ENCODE measurements around the gene ARPC2.
"Not testable (repeated sequence)": the region's sequence is repeated elsewhere in the genome, so short reads cannot be mapped to it uniquely, and the experiment has no call there.

Gene ARPC2

DNA sequence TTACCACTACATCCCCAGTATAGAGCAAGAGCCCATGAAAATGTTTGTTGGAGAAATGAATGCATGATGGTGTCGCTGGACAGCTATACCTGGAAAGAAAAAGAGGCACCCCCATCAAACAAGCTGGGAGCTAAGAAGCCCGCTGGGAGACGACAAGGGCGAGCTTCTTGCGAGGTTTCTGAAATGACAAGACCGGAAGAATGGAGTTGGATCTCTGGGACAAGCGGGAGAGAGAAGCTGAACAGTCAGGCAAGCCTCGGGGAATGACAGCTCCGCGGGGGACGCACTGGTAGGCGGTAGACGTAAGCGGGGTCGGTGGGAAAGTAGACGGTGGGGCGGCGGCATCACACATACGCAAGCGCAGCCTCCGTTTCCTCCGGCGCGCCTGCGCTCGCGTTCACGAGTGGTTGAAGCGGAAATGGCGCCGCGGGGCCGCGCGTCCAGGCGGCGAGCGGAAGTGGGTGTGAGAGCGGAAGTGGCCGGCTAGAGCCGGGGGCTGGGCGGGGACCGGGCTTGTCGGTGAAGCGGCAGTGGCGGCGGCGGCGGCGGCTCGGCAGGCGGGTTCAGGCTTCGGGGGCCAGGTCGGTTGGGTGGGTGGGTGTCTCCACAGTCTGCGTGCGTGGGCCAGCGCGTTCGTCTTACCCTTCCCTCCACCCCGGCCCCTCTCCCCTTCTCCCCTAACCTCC, at the start of gene ARPC2:
Gene ARPC2 (plus strand): TSS at position 516 of the 686 bp plus-strand sequence. CDS start 282 bp downstream, outside the sequence.
- DNase-seq (ENCODE audit: low read depth): peak; percentile 76
- TF ChIP-seq, protein P1, sequence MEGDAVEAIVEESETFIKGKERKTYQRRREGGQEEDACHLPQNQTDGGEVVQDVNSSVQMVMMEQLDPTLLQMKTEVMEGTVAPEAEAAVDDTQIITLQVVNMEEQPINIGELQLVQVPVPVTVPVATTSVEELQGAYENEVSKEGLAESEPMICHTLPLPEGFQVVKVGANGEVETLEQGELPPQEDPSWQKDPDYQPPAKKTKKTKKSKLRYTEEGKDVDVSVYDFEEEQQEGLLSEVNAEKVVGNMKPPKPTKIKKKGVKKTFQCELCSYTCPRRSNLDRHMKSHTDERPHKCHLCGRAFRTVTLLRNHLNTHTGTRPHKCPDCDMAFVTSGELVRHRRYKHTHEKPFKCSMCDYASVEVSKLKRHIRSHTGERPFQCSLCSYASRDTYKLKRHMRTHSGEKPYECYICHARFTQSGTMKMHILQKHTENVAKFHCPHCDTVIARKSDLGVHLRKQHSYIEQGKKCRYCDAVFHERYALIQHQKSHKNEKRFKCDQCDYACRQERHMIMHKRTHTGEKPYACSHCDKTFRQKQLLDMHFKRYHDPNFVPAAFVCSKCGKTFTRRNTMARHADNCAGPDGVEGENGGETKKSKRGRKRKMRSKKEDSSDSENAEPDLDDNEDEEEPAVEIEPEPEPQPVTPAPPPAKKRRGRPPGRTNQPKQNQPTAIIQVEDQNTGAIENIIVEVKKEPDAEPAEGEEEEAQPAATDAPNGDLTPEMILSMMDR (IDR thresholded peaks at IDR 0.05; ENCODE audit: low read depth, low read length, missing control alignments): no peak
- H3K4me3 ChIP-seq (ENCODE audit: low read depth, low read length): peak within 1 kb of the TSS; percentile 94

DNA sequence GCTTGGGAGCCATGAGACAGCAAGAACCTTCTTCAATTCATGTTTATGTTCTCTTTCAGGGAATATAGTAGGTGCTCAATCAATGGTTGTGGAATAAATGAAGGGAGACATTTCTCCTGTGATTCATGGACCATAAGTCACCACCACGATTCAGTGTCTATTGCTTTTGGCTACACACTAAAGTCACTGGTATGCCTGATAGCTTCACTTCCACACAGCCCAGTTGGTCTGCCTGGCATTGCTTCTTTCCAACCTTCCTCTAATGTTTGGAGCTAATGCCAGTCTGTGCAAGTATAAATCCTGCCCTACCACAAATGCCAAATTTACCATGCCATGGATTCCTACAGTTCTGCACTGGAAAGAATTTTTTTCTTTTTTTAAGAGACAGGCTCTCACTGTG, 49.0 kb upstream of the ARPC2 start:
- no peak overlapping the region for H3K4me3 ChIP-seq (ENCODE audit: low read depth, low read length)
- no peak for DNase-seq (ENCODE audit: low read depth)
- TF ChIP-seq, protein P1 (IDR thresholded peaks at IDR 0.05; ENCODE audit: low read depth, low read length, missing control alignments): no peak

DNA sequence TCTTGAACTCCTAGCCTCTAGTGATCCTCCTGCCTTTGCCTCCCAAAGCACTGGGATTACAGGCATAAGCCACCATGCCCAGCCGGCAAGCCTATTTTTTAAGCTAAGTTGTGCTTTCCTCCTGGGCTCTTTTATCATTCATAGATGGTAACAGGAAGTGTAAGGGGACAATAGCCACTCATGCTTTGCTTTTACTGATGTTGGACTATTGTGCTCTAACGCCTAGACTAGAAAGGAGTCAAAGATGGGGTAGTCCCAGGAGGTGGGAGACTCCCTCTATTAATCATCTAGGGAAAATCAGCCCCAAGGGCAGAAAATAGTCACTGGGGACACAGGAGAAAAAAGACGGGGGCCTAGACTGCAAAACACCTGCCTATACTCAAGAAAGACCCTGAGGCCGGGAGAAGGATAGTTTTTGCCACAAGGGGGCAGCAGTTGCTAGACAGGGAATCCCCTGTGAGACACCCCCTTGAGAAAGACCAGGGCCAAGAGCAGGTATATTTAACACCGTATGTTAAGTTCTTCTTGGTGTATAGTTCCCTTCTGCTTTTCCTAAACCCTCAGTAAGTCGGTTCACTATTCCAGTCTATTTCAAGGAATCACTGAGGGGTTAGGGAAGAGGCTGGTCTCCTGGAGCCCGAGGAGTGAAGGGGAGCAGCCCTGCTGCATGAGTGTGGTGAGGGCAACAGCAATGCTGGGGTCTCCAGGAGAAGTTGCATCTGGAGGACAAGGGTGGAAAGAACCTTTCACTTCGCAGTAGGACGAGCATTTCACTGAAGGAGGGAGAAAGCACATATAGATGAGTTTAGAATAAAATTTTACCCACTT, 48.1 kb upstream of the ARPC2 start:
- DNase-seq (ENCODE audit: low read depth): no peak
- no peak overlapping the region for H3K4me3 ChIP-seq (ENCODE audit: low read depth, low read length)
- TF ChIP-seq, protein P1 (IDR thresholded peaks at IDR 0.05; ENCODE audit: low read depth, low read length, missing control alignments): peak; percentile 84

DNA sequence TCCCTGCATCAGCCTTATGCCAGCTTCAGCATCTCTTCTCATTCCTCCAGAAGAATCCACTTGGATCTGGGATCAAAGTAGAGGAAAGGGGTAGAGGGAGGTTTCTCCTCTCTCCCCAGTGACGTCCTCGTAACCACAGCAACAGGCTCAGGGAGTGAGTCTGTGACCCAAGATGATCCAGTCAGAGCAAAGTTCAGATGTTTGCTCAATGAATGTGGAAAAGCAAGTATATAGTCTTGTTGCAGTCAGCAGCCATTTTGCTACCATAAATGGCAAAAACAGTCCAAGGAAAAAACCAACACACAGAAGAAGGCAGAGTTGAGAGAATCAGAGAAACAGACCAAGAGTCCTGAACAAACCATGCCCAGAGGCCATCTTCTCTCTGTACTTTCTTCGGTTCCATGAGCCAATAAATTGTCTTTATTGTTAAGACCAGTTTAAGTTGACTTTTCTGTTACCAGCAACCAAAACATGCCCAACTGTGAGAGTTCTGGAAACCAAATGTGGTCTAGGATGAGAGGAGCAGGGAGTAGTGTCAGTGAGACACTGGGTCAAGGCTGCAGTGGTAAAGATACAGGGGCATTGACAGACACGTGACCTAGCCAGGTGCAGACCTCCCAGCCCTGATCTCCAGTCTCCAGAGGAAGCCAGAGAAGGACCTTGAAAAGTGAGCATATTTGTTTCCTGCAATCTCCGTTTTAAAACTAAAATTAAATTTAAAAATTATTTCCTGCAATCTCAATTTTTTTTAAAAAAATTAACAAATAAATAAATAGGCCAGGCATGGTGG, 47.0 kb upstream of the ARPC2 start:
- DNase-seq (ENCODE audit: low read depth): no peak
- no peak overlapping the region for H3K4me3 ChIP-seq (ENCODE audit: low read depth, low read length)
- TF ChIP-seq, protein P1 (IDR thresholded peaks at IDR 0.05; ENCODE audit: low read depth, low read length, missing control alignments): no peak

GRCh38 chr2:218171744-218172143, 45.2 kb upstream of the ARPC2 start:
- not testable (repeated sequence) for DNase-seq (ENCODE audit: low read depth); H3K4me3 ChIP-seq (ENCODE audit: low read depth, low read length)

GRCh38 chr2:218172845-218173244, 44.1 kb upstream of the ARPC2 start:
- no peak for DNase-seq (ENCODE audit: low read depth)
- no peak overlapping the region for H3K4me3 ChIP-seq (ENCODE audit: low read depth, low read length)
- TF ChIP-seq, protein P1 (IDR thresholded peaks at IDR 0.05; ENCODE audit: low read depth, low read length, missing control alignments): no peak

DNA sequence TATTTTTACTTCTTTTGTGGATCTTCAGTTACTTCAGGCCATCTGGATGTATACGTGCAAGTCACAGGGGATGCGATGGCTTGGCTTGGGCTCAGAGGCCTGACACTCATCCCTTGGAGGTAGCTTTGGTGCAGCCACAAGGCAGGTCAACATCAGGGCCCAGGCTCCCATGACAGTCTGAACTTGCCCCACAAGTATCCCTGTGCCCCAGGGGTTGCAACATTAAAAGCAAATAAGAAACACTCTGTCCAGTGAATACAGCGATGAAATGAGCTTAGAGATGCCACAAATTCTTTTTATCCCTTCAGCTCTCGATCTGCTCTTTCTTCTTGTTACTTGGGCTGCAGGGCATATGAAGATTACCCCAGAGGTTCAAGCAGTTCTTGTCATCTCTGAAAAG, 37.2 kb upstream of the ARPC2 start:
- H3K4me3 ChIP-seq (ENCODE audit: low read depth, low read length): no peak overlapping the region
- no peak for DNase-seq (ENCODE audit: low read depth)
- TF ChIP-seq, protein P1 (IDR thresholded peaks at IDR 0.05; ENCODE audit: low read depth, low read length, missing control alignments): no peak

Data from GM12864 (cell line).